Measurements from ENCODE around the gene DRAM1. TPM values are rescaled to one million over a fixed set of nuclear protein-coding genes. Genes with fewer than 3 reads are reported as not detected.
A peak's percentile ranks its signal among the peaks of the same experiment; 100 is the strongest.
"Not testable (repeated sequence)": the region's sequence is repeated elsewhere in the genome, so short reads cannot be mapped to it uniquely, and the experiment has no call there.

Gene DRAM1
- total RNA-seq, 4 donors from 2014 or later, result 22.3 to 37.5 (median 25.4) TPM

DNA sequence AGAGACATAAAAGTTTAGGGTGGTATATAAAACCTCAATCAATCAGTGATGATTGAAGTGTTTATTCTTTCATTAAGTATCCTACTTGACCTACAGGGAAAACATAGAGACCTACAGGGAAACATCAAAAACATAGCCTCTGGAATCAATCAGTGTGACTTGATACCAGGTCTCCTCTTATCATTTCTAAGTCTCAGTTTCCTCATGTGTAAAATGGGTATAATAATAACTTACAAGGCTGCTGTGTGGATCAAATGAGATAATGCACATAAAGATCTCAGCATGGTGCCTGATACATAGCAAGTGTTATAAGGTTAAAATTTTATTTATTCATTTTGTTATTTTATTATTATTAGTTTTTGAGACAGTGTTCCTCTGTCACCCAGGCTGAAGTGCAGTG lies 24.4 kb upstream of the DRAM1 start:
- ATAC-seq (ENCODE audit: low FRiP score) (no peak), DNase-seq (ENCODE audit: low spot score) (no peak)
- TF ChIP-seq CTCF (IDR thresholded peaks at IDR 0.05), result no peak

GRCh38 chr12:101854747-101855146 lies 22.6 kb upstream of the DRAM1 start:
- no peak for ATAC-seq (ENCODE audit: low FRiP score)
- DNase-seq (ENCODE audit: low spot score), result no peak
- TF ChIP-seq CTCF (IDR thresholded peaks at IDR 0.05), result no peak

GRCh38 chr12:101855364-101855884 lies 22.0 kb upstream of the DRAM1 start:
- DNase-seq (ENCODE audit: low spot score), result no peak
- TF ChIP-seq CTCF (IDR thresholded peaks at IDR 0.05), result no peak
- ATAC-seq (ENCODE audit: low FRiP score), result no peak

- DNase-seq (ENCODE audit: low spot score) (no peak), ATAC-seq (ENCODE audit: low FRiP score) (no peak)
- no peak for TF ChIP-seq CTCF (IDR thresholded peaks at IDR 0.05)
Measured at GRCh38 chr12:101855976-101856375, 21.4 kb upstream of the DRAM1 start.

DNA sequence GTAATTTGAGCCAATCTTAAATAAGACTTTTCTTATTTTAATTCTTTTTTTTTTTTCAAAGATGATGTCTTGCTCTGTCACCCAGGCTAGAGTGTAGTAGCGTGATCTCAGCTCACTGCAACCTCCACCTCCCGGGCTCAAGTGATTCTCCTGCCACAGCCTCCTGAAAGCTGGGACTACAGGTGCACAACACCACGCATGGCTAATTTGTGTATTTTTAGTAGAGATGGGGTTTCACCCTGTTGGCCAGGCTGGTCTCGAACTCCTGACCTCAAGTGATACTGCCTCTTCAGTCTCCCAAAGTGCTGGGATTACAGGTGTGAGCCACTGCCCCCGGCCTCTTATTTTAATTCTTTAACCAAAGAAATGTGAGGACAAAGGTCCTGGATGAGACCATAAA lies 20.8 kb upstream of the DRAM1 start:
- not testable (repeated sequence) for DNase-seq (ENCODE audit: low spot score); ATAC-seq (ENCODE audit: low FRiP score)

- DNase-seq (ENCODE audit: low spot score) (no peak), ATAC-seq (ENCODE audit: low FRiP score) (peak; percentile 73)
Measured at GRCh38 chr12:101857043-101857558, 20.3 kb upstream of the DRAM1 start.

DNA sequence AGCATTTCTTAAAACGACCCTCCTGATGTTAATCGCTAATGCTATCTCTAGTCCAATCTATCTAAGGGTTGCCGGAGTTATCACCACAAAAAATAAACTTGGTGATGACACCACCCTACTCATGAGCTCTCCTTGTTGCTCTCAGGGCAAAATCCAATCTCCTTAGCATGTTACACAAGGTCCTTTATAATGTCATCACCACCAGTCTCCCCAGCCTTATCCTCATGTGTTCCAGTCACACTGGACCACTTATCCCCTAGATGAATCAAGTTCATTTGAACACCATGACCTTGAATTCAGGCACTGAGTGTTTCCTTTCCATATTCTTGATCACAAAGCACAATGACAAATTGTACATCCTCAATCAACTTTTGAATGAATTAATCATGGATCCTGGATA lies 19.0 kb upstream of the DRAM1 start:
- TF ChIP-seq CTCF (IDR thresholded peaks at IDR 0.05), result no peak
- no peak for DNase-seq (ENCODE audit: low spot score)
- no peak for ATAC-seq (ENCODE audit: low FRiP score)

More at GRCh38 chr12:101857043-101857558, 20.3 kb upstream of the DRAM1 start:
- TF ChIP-seq CTCF (IDR thresholded peaks at IDR 0.05), result no peak

Measured in omental fat pad (tissue), 4 donors.